ENCODE data around the gene COX7A1. TPM values are rescaled to one million over a fixed set of nuclear protein-coding genes. Genes with fewer than 3 reads are reported as not detected.

COX7A1 gene
- 13.3 and 14.1 TPM in 2 replicates for total RNA-seq

GRCh38 chr19:36152352-36153091 lies at the start of gene COX7A1:
TSS of gene COX7A1 (minus strand) at chr19:36152447. CDS start at chr19:36152407, 40 bp downstream.

GRCh38 chr19:36139473-36140303 lies 12.6 kb downstream of the COX7A1 start, which contains the start of gene CAPNS1:
TSS of gene CAPNS1 (plus strand) at chr19:36140066. CDS start at chr19:36141012, 946 bp downstream.

GRCh38 chr19:36115453-36116343 lies 36.5 kb downstream of the COX7A1 start, which contains the start of gene TBCB:
TSS of gene TBCB (plus strand) at chr19:36115468. CDS start at chr19:36115561, 93 bp downstream.

GRCh38 chr19:36114721-36115452 lies 37.4 kb downstream of the COX7A1 start, which contains the start of gene POLR2I:
TSS of gene POLR2I (minus strand) at chr19:36114875. CDS start at chr19:36114856, 19 bp downstream.

GRCh38 chr19:36110487-36111199 lies 41.6 kb downstream of the COX7A1 start, which contains the start of gene OVOL3:
TSS of gene OVOL3 (plus strand) at chr19:36111143. CDS start at chr19:36111203, 60 bp downstream.

Other genes starting within 250 kb of the COX7A1 start
- 0.81 TPM in 1 of 2 replicates, not detected in the other for gene HCST, start 249.9 kb downstream of the COX7A1 start, total RNA-seq
- 0.73 TPM in 1 of 2 replicates, not detected in the other for gene TYROBP, start 244.2 kb downstream of the COX7A1 start, total RNA-seq
- gene LRFN3, start 216.1 kb downstream of the COX7A1 start, total RNA-seq = 5.8 and 6.0 TPM in 2 replicates
- gene SDHAF1, start 157.3 kb downstream of the COX7A1 start, total RNA-seq = 9.9 and 22.1 TPM in 2 replicates
- not detected in 2 replicates for gene SYNE4, start 143.6 kb downstream of the COX7A1 start, total RNA-seq
- gene ALKBH6, start 138.2 kb downstream of the COX7A1 start, total RNA-seq = 10.9 and 16.6 TPM in 2 replicates
- 20.4 and 22.8 TPM in 2 replicates for gene CLIP3, start 119.6 kb downstream of the COX7A1 start, total RNA-seq
- gene THAP8, start 98.2 kb downstream of the COX7A1 start, total RNA-seq = 8.0 and 8.9 TPM in 2 replicates
- gene WDR62, start 97.5 kb downstream of the COX7A1 start, total RNA-seq = 1.5 and 2.2 TPM in 2 replicates
- not detected in 2 replicates for gene OVOL3, start 41.3 kb downstream of the COX7A1 start, total RNA-seq
- gene POLR2I, start 37.6 kb downstream of the COX7A1 start, total RNA-seq = 17.2 and 19.8 TPM in 2 replicates
- gene TBCB, start 37.0 kb downstream of the COX7A1 start, total RNA-seq = 131 and 159 TPM in 2 replicates
- 476 and 492 TPM in 2 replicates for gene CAPNS1, start 12.4 kb downstream of the COX7A1 start, total RNA-seq
- gene ZNF565, start 62.2 kb upstream of the COX7A1 start, total RNA-seq = 6.8 and 8.6 TPM in 2 replicates
- 71.5 and 83.9 TPM in 2 replicates for gene ZNF146, start 62.7 kb upstream of the COX7A1 start, total RNA-seq
- gene ZFP14, start 226.8 kb upstream of the COX7A1 start, total RNA-seq = 2.4 and 2.9 TPM in 2 replicates

All from hair follicle dermal papilla cell (primary cell).